Measurements from ENCODE around the gene DHX9.

DNA sequence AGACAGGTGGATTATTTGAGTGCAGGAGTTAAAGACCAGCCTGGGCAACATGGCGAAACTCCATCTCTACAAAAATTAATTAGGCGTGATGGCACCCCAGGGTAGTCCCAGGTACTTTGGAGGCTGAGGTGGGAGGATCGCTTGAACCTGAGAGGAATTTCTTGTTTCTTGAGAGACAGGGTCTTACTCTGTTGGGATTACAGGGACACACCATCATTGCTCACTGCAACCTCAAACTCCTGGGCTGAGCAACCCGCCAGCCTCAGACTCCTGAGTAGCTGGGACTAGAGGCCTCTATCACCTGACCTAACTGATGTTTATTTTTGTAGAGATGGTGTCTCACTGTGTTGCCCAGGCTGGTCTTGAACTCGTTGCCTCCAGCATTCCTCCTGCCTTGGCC is 24.8 kb downstream of the DHX9 start:
- TF ChIP-seq CTCF (IDR thresholded peaks at IDR 0.05) = no peak
- no peak for TF ChIP-seq POLR2A (IDR thresholded peaks at IDR 0.05)

Measured in lower leg skin (tissue), 3 donors.